ENCODE measurements around the gene ASTN2. TPM values are rescaled to one million over a fixed set of nuclear protein-coding genes. Genes with fewer than 3 reads are reported as not detected.

ASTN2 gene
- total RNA-seq, 6 experiments from 2014 or later: 0.91 to 3.1 (median 2.5) TPM

- Histone ChIP-seq H3K4me3 (no peak overlapping the region), H3K27ac (no peak overlapping the region), H3K4me1 (no peaks in the 10 kb centered on the region), H3K27me3 (no peaks in the 10 kb centered on the region), H3K36me3 (no peaks in the 10 kb centered on the region), H3K9me3 (no peaks in the 10 kb centered on the region)
- no peak for ATAC-seq
- intact Hi-C loops (cut with DNase I): no loop called here
- TF ChIP-seq CTCF (IDR thresholded peaks at IDR 0.05): no peak
- TF ChIP-seq POLR2A (IDR thresholded peaks at IDR 0.05): no peak
- DNase-seq: no peak
- 20% methylated on average over 3 of the region's 3 CpGs for WGBS (ENCODE audit: insufficient coverage, low coverage, low lambda C conversion rate, missing lambda C conversion rate)
Observed at GRCh38 chr9:117307701-117308100, 107.2 kb downstream of the ASTN2 start.

- ATAC-seq (no peak), DNase-seq (no peak)
- Histone ChIP-seq H3K4me3 (no peak overlapping the region), H3K36me3 (no peaks in the 10 kb centered on the region), H3K9me3 (no peaks in the 10 kb centered on the region), H3K27ac (no peak overlapping the region), H3K4me1 (no peaks in the 10 kb centered on the region), H3K27me3 (no peaks in the 10 kb centered on the region)
- TF ChIP-seq CTCF (IDR thresholded peaks at IDR 0.05) (no peak), POLR2A (IDR thresholded peaks at IDR 0.05) (no peak)
- intact Hi-C loops (cut with DNase I): no loop called here
- WGBS (ENCODE audit: insufficient coverage, low coverage, low lambda C conversion rate, missing lambda C conversion rate): 58% methylated on average over 3 of the region's 3 CpGs
Observed at GRCh38 chr9:117306032-117306431, 108.8 kb downstream of the ASTN2 start.

- Histone ChIP-seq H3K27ac (no peak overlapping the region), H3K36me3 (no peaks in the 10 kb centered on the region), H3K27me3 (no peaks in the 10 kb centered on the region), H3K9me3 (no peaks in the 10 kb centered on the region), H3K4me1 (no peaks in the 10 kb centered on the region), H3K4me3 (no peak overlapping the region)
- intact Hi-C loops (cut with DNase I): no loop called here
- no peak for TF ChIP-seq POLR2A (IDR thresholded peaks at IDR 0.05)
- no peak for TF ChIP-seq CTCF (IDR thresholded peaks at IDR 0.05)
- WGBS (ENCODE audit: insufficient coverage, low coverage, low lambda C conversion rate, missing lambda C conversion rate): 61% methylated on average over 2 of the region's 2 CpGs
- DNase-seq: no peak
- no peak for ATAC-seq
Observed at GRCh38 chr9:117305454-117305853, 109.4 kb downstream of the ASTN2 start.

GRCh38 chr9:117304549-117304948 is 110.3 kb downstream of the ASTN2 start:
- H3K36me3 ChIP-seq: no peaks in the 10 kb centered on the region
- H3K27me3 ChIP-seq: no peaks in the 10 kb centered on the region
- intact Hi-C loops (cut with DNase I): no loop called here
- WGBS (ENCODE audit: insufficient coverage, low coverage, low lambda C conversion rate, missing lambda C conversion rate): 40% methylated on average over 5 of the region's 5 CpGs
- TF ChIP-seq CTCF (IDR thresholded peaks at IDR 0.05) (no peak), POLR2A (IDR thresholded peaks at IDR 0.05) (no peak)
- no peaks in the 10 kb centered on the region for H3K9me3 ChIP-seq
- ATAC-seq: no peak
- no peaks in the 10 kb centered on the region for H3K4me1 ChIP-seq
- no peak for DNase-seq
- no peak overlapping the region for H3K4me3 ChIP-seq
- no peak overlapping the region for H3K27ac ChIP-seq

- no peak for ATAC-seq
- Histone ChIP-seq H3K27me3 (no peaks in the 10 kb centered on the region), H3K4me1 (no peaks in the 10 kb centered on the region), H3K27ac (no peak overlapping the region), H3K36me3 (no peaks in the 10 kb centered on the region), H3K9me3 (no peaks in the 10 kb centered on the region), H3K4me3 (no peak overlapping the region)
- no peak for DNase-seq
- WGBS (ENCODE audit: insufficient coverage, low coverage, low lambda C conversion rate, missing lambda C conversion rate): 47% methylated on average over 5 of the region's 5 CpGs
- TF ChIP-seq POLR2A (IDR thresholded peaks at IDR 0.05): no peak
- no peak for TF ChIP-seq CTCF (IDR thresholded peaks at IDR 0.05)
- intact Hi-C loops (cut with DNase I): no loop called here
Observed at GRCh38 chr9:117303643-117304230, 111.1 kb downstream of the ASTN2 start.

Data from right lobe of liver (tissue), 6 donors.